HepG2 (cell line): Measurements from ENCODE around the gene ALDH3B1. TPM values are rescaled to one million over a fixed set of nuclear protein-coding genes. Genes with fewer than 3 reads are reported as not detected.

Experiments
- FOXC1 ChIP-seq: sonication (generic); formaldehyde crosslinking; IDR thresholded peaks from 2 replicates; pipeline ENCODE4 v1.8.0; 2022; ENCODE audit warnings: mild to moderate bottlenecking, missing genetic modification reagents, borderline replicate concordance
- HOXA7 ChIP-seq: sonication (generic); formaldehyde crosslinking; IDR thresholded peaks from 2 replicates; pipeline ENCODE4 v1.8.1; 2022; ENCODE audit warnings: mild to moderate bottlenecking, missing genetic modification reagents, moderate library complexity
- KDM1A ChIP-seq: IDR thresholded peaks from 2 replicates; pipeline ENCODE4 v1.6.1; 2016; ENCODE audit warnings: missing compliant biosample characterization
- KLF12 ChIP-seq: sonication (generic); formaldehyde crosslinking; IDR thresholded peaks from 2 replicates; pipeline ENCODE4 v1.4.0; 2020; ENCODE audit warnings: missing genetic modification reagents, borderline replicate concordance
- KLF15 ChIP-seq: sonication (generic); formaldehyde crosslinking; IDR thresholded peaks from 2 replicates; pipeline ENCODE4 v1.8.1; 2023; ENCODE audit warnings: borderline replicate concordance, mild to moderate bottlenecking, inconsistent platforms, missing genetic modification reagents, mixed read lengths
- NCOA2 ChIP-seq: sonication (generic); formaldehyde crosslinking; IDR thresholded peaks from 2 replicates; pipeline ENCODE4 v1.8.0; 2022; ENCODE audit warnings: inconsistent platforms
- SRF ChIP-seq: IDR thresholded peaks from 2 replicates; pipeline ENCODE4 v1.6.1; 2011; ENCODE audit warnings: mild to moderate bottlenecking, low read depth, low read length, moderate library complexity
- STAT5B ChIP-seq: sonication (generic); formaldehyde crosslinking; IDR thresholded peaks from 2 replicates; pipeline ENCODE4 v1.4.0; 2020; ENCODE audit warnings: missing genetic modification reagents
- ZMYM2 ChIP-seq: sonication (generic); formaldehyde crosslinking; IDR thresholded peaks from 2 replicates; pipeline ENCODE4 v1.8.0; 2022; ENCODE audit warnings: mild to moderate bottlenecking, missing genetic modification reagents
- ZNF562 ChIP-seq: sonication (generic); formaldehyde crosslinking; IDR thresholded peaks from 2 replicates; pipeline ENCODE4 v1.8.0; 2022; ENCODE audit warnings: missing genetic modification reagents, borderline replicate concordance
- ZNF749 ChIP-seq: sonication (generic); formaldehyde crosslinking; IDR thresholded peaks from 2 replicates; pipeline ENCODE4 v1.8.0; 2022; ENCODE audit warnings: mild to moderate bottlenecking, missing genetic modification reagents, moderate library complexity, borderline replicate concordance
- polyA plus RNA-seq, 8 experiments: library from polyadenylated mRNA; depleted of rRNA in 3 of 8; stranded (reverse) in 7 of 8; unstranded in 1 of 8; fragments of >200 nt; fragmentation: Illumina TruSeq in 4 of 8; extraction: Trizol in 4 of 8; gene quantifications; 2 replicates each; pipeline versions ENCODE4 v1.2.1 to v1.2.3, GENCODE V29; 2011 to 2016; ENCODE audit warnings: low read depth in 4 of 8, missing spikeins in 1 of 8, mixed read lengths in 1 of 8; ENCODE audit not compliant: insufficient read depth in 1 of 8
- total RNA-seq, 5 experiments: library from RNA; depleted of rRNA; stranded (reverse); fragments of >200 nt; fragmentation: Illumina TruSeq; extraction: Trizol; gene quantifications; 2 replicates each; pipeline ENCODE4 v1.2.3, GENCODE V29; 2016; ENCODE audit warnings: low read depth in 1 of 5
- TF ChIP-seq, protein P1 (sequence below): sonication (generic); formaldehyde crosslinking; IDR thresholded peaks from 2 replicates; pipeline ENCODE4 v1.4.0; 2020; ENCODE audit warnings: mild to moderate bottlenecking, missing genetic modification reagents
- TF ChIP-seq, protein P2 (sequence below), 2 experiments: fragments of 450-650 bp in 1 of 2; sonication (generic) in 1 of 2; formaldehyde crosslinking in 1 of 2; IDR thresholded peaks; 2 replicates each; pipeline versions ENCODE4 v1.6.1 to v1.8.0; 2016 to 2022; ENCODE audit warnings: antibody characterized with exemption in 1 of 2, mild to moderate bottlenecking in 1 of 2, missing genetic modification reagents in 1 of 2
- TF ChIP-seq, protein P3 (sequence below): sonication (generic); formaldehyde crosslinking; IDR thresholded peaks from 2 replicates; pipeline ENCODE4 v1.5.0; 2020; ENCODE audit warnings: missing genetic modification reagents, mild to moderate bottlenecking, borderline replicate concordance
- TF ChIP-seq, protein P4 (sequence below): sonication (generic); formaldehyde crosslinking; IDR thresholded peaks from 2 replicates; pipeline ENCODE4 v1.4.0; 2020; ENCODE audit warnings: low read depth, missing genetic modification reagents

The ALDH3B1 gene
- total and polyA plus RNA-seq, 2 of the 13 experiments (the other 11 are each of a cell fraction or from before 2014, with no cell fraction given): 4.0 to 6.7 TPM

DNA sequence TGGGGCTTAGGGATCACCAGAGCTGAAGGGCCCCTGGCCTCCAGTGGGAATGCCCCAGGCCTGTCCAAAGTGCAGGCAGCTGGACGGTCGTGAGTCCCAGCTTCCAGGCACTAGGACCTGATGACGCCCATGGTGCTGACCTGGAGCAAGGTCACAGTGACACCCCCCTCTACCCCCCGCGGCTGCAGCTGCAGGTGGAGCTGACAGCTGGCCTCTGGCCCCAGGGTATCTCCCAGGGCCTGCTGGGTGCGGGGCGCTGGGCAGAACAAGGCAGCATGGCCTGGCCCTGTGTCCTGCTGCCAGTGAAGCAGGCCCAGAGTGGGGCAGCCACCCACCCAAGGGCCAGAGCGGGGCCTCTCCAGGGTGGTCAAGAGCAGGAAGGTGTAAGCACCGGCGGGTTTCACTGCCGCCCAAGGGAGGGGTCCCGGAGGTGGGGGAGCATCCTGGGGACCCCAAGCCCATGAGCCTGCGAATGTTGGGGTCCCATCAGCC is 28.1 kb downstream of the ALDH3B1 start (continued):
- TF ChIP-seq, protein P1, sequence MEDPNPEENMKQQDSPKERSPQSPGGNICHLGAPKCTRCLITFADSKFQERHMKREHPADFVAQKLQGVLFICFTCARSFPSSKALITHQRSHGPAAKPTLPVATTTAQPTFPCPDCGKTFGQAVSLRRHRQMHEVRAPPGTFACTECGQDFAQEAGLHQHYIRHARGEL: 0 out of 2 replicates have a peak, but pooled peaks have one; percentile 65
- peak; percentile 58; the same call in 1 of the 2 replicates for TF ChIP-seq ZMYM2 (CRISPR knock-in tag)
- TF ChIP-seq SRF: no peak
- no peak for TF ChIP-seq KDM1A (CRISPR knock-in tag)
- TF ChIP-seq, protein P2, sequence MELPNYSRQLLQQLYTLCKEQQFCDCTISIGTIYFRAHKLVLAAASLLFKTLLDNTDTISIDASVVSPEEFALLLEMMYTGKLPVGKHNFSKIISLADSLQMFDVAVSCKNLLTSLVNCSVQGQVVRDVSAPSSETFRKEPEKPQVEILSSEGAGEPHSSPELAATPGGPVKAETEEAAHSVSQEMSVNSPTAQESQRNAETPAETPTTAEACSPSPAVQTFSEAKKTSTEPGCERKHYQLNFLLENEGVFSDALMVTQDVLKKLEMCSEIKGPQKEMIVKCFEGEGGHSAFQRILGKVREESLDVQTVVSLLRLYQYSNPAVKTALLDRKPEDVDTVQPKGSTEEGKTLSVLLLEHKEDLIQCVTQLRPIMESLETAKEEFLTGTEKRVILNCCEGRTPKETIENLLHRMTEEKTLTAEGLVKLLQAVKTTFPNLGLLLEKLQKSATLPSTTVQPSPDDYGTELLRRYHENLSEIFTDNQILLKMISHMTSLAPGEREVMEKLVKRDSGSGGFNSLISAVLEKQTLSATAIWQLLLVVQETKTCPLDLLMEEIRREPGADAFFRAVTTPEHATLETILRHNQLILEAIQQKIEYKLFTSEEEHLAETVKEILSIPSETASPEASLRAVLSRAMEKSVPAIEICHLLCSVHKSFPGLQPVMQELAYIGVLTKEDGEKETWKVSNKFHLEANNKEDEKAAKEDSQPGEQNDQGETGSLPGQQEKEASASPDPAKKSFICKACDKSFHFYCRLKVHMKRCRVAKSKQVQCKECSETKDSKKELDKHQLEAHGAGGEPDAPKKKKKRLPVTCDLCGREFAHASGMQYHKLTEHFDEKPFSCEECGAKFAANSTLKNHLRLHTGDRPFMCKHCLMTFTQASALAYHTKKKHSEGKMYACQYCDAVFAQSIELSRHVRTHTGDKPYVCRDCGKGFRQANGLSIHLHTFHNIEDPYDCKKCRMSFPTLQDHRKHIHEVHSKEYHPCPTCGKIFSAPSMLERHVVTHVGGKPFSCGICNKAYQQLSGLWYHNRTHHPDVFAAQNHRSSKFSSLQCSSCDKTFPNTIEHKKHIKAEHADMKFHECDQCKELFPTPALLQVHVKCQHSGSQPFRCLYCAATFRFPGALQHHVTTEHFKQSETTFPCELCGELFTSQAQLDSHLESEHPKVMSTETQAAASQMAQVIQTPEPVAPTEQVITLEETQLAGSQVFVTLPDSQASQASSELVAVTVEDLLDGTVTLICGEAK (IDR thresholded peaks at IDR 0.05): no peak
- TF ChIP-seq, protein P2 (CRISPR knock-in tag; IDR thresholded peaks at IDR 0.05): 0 out of 2 replicates have a peak, but pooled peaks have one; percentile 17
- TF ChIP-seq FOXC1 (CRISPR knock-in tag): peak; percentile 74
- no peak; the same call in 1 of the 2 replicates for TF ChIP-seq HOXA7 (CRISPR knock-in tag)
- TF ChIP-seq NCOA2 (CRISPR knock-in tag): peak; percentile 88
- no peak; the same call in 1 of the 2 replicates for TF ChIP-seq ZNF749
- no peak for TF ChIP-seq ZNF562 (CRISPR knock-in tag)
- peak; percentile 77 for TF ChIP-seq KLF12
- TF ChIP-seq, protein P3, sequence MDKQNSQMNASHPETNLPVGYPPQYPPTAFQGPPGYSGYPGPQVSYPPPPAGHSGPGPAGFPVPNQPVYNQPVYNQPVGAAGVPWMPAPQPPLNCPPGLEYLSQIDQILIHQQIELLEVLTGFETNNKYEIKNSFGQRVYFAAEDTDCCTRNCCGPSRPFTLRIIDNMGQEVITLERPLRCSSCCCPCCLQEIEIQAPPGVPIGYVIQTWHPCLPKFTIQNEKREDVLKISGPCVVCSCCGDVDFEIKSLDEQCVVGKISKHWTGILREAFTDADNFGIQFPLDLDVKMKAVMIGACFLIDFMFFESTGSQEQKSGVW (CRISPR knock-in tag): no peak
- TF ChIP-seq KLF15 (CRISPR knock-in tag): no peak
- peak; percentile 75 for TF ChIP-seq STAT5B
- TF ChIP-seq, protein P4, sequence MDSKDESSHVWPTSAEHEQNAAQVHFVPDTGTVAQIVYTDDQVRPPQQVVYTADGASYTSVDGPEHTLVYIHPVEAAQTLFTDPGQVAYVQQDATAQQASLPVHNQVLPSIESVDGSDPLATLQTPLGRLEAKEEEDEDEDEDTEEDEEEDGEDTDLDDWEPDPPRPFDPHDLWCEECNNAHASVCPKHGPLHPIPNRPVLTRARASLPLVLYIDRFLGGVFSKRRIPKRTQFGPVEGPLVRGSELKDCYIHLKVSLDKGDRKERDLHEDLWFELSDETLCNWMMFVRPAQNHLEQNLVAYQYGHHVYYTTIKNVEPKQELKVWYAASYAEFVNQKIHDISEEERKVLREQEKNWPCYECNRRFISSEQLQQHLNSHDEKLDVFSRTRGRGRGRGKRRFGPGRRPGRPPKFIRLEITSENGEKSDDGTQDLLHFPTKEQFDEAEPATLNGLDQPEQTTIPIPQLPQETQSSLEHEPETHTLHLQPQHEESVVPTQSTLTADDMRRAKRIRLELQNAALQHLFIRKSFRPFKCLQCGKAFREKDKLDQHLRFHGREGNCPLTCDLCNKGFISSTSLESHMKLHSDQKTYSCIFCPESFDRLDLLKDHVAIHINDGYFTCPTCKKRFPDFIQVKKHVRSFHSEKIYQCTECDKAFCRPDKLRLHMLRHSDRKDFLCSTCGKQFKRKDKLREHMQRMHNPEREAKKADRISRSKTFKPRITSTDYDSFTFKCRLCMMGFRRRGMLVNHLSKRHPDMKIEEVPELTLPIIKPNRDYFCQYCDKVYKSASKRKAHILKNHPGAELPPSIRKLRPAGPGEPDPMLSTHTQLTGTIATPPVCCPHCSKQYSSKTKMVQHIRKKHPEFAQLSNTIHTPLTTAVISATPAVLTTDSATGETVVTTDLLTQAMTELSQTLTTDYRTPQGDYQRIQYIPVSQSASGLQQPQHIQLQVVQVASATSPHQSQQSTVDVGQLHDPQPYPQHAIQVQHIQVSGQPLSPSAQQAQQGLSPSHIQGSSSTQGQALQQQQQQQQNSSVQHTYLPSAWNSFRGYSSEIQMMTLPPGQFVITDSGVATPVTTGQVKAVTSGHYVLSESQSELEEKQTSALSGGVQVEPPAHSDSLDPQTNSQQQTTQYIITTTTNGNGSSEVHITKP (CRISPR knock-in tag): peak; percentile 85
